Right renal cortex interstitium (tissue), 3 donors: ENCODE data around the gene FSIP1. TPM values are rescaled to one million over a fixed set of nuclear protein-coding genes. Genes with fewer than 3 reads are reported as not detected.

ENCODE experiments used
- DNase-seq, 3 donors: peaks; one replicate each; pipeline ENCODE4 v3.0.0-alpha.2; 2013; ENCODE audit warnings: low read depth in 3 of 3, low spot score in 2 of 3
- polyA plus RNA-seq, 3 donors: library from polyadenylated mRNA; unstranded; fragments of 120-200 nt; gene quantifications; one replicate each; pipeline ENCODE4 v1.2.1, GENCODE V29; 2013; ENCODE audit not compliant: insufficient read length in 3 of 3

FSIP1 gene
- polyA plus RNA-seq, 3 donors, result 2.9 to 4.2 (median 4.1) TPM

DNA sequence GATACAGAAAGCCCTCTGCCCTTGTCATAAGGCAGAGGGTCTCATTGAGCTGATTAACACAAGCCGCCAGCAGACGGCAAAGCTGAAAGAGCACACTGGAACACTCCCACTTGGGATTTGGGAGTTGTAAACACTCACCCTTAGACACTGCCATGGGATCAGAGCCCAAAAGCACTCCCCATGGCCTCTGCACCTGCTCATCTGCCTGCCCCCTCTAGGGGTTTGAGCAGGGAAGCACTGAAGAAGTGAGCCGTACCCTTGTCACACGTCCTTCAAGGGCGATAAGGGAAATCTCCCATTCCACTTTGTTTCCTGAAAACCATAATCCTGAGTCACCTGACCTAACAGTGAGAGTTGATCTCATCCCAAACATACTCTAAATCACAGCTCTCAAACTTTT is 14.7 kb downstream of the FSIP1 start:
- DNase-seq, result no peak

- DNase-seq, result no peak
Measured at GRCh38 chr15:39761006-39761405, 21.6 kb downstream of the FSIP1 start.

GRCh38 chr15:39756806-39757522 is 25.7 kb downstream of the FSIP1 start:
- peak; percentile 36 to 68 (median 65) for DNase-seq

GRCh38 chr15:39752991-39753390 is 29.6 kb downstream of the FSIP1 start:
- no peak for DNase-seq

GRCh38 chr15:39752246-39752645 is 30.4 kb downstream of the FSIP1 start:
- no peak for DNase-seq

DNA sequence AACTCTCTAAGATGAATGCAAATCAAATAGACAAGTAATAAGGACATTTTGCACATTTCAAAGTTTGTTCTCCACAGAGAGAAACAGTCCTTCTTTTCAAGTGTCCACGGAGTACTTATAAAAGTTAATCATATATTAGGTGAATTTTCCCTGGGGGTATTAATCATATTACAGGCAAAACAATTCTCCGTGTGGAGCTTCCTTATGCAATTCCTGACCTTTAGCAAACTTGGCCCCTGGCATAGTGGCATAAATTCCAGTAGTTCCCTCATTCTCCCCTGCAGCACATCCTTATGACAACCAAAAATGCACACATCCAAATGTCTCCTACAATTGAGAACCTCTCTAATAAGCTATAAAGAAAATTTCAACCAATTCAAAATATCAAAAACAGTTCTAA is 34.4 kb downstream of the FSIP1 start:
- DNase-seq, result no peak

- no peak for DNase-seq
Measured at GRCh38 chr15:39747326-39747725, 35.3 kb downstream of the FSIP1 start.

- no peak for DNase-seq
Measured at GRCh38 chr15:39746714-39747276, 35.8 kb downstream of the FSIP1 start.

DNA sequence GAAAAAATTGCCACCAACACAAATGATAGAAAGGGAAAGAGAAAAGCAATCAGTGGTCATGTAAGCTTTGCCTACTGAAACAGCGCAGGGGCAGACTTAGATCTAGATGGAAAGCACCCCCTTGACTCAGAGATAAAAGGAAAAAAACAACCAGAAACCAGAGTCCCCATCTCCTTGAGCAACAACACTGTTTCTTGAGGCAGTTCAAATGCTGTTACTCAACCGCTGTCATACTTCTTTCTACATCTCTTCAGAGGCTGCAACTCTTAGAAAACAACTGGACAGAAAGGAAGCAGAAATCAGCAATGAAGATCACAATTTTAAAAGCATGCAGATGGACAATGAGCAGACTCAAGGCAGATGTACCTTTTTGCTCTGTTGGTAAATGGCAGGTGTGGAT is 36.5 kb downstream of the FSIP1 start:
- no peak for DNase-seq

- DNase-seq, result no peak
Measured at GRCh38 chr15:39745415-39745814, 37.2 kb downstream of the FSIP1 start.

GRCh38 chr15:39744334-39745103 is 38.1 kb downstream of the FSIP1 start:
- no peak for DNase-seq

- DNase-seq, result no peak
Measured at GRCh38 chr15:39743611-39744010, 39.0 kb downstream of the FSIP1 start.

DNA sequence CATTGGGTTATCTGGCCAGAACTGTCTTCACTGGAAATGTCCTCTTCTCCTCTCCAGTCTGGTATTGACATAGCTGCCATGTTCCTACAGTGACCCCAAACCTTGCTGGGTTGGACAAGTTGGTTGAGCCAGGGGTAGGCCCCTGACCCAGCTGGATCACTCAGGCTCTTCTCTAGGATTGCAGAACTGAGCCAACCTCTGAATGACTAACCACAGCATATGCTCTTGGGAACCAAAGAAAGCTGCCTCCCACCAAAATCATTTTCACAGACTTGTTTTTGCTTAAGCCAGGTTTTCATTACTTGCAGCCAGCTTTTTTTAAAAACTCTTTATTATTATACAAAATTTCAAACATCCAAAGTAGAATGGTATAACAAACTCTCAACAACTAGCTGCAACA is 41.4 kb downstream of the FSIP1 start:
- no peak for DNase-seq

DNA sequence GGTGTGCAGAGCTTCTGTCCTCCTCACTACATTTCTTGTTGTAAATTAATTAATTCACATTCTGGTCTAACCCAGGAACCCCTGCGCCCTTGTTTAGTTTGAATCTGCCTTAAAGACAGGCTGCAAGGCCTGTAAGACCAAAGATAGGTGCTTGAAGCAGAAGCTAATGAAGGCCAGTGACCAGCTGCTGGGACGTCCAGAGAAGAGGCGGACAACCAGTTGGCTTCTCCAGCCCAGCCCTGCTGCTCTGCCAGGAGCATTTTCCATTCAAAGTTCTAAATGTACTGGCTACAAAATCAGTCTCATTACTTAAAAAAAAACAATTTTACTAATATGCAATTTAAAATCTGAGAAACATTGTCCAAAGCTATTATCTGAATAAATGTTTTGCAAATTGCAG is 43.6 kb downstream of the FSIP1 start:
- DNase-seq, result no peak

DNA sequence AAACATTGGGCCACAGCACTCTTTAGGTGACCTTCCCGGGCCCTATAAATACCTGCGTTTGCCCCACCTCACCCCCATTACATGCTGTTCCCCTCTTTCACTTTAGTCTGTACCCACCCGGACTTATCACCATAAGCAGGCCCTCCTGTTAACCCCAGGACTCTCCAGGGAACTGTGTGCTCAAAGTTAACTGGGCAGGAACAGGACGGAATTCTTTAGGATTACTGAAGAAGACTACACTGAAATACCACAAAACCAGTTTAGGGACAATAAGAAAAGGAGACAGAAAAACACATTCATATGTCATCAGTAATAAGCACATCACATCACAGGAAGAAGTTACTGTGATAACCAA is 45.5 kb downstream of the FSIP1 start:
- DNase-seq, result no peak

DNA sequence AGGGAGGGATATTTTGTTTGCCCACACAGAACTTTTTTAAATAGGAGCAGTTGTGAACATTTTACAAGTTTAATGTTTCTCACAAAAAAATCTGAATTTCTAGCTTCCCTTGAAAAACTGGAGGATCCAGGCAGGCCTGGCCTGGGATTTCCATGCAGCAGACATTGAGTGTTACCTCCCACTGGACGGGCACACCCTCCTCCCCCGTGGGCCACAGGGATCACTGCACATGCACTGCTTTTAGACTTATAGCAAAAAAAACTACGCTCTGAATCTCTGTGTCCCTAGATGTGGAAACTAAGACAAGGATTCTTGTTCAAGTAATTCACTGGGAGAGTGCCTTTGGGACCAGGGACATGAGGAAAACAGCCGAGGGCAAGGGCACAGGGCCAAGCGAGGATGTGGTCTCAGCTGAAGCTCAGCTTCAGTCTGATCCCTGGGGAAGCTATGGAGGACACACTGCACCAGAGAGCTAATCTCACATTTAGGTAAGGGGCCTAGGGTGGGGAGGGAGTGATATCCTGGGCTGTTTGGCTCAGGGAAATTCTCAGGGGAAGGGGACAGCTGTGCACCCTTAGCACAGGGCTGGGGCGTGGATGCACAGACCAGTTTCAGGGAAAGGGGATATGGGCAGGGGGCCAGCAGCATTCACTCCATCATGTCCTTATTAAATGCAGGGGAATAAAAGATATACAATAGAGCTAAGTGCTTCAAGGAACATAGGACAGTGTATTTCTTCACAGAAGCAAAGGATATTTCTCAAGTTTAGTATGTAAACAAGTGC is 46.0 kb downstream of the FSIP1 start:
- no peak for DNase-seq

- no peak for DNase-seq
Measured at GRCh38 chr15:39735120-39735717, 47.4 kb downstream of the FSIP1 start.

- DNase-seq, result no peak
Measured at GRCh38 chr15:39731266-39731665, 51.4 kb downstream of the FSIP1 start.

GRCh38 chr15:39730552-39730951 is 52.1 kb downstream of the FSIP1 start:
- no peak for DNase-seq

DNA sequence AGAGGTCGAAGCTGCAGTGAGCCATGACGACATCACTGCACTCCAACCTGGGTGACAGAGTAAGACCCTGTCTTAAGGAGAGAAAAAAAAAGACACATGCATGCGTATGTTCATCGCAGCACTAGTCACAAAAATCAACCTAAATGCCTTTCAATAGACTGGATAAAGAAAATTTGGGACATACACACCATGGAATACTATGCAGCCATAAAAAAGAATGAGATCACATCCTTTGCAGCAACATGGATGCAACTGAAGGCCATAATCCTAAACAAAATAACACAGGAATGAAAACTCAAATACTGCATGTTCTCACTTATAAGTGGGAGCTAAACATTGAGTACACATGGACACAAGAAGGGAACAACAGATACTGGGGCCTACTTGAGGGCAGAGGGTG is 53.1 kb downstream of the FSIP1 start:
- no peak for DNase-seq

GRCh38 chr15:39728845-39729244 is 53.8 kb downstream of the FSIP1 start:
- DNase-seq, result no peak
